HepG2 (cell line): ENCODE results near the gene RBBP8NL. TPM values are rescaled to one million over a fixed set of nuclear protein-coding genes. Genes with fewer than 3 reads are reported as not detected.

Experiments used
- FOXK2 ChIP-seq: fragments of 450-650 bp; IDR thresholded peaks from 2 replicates; pipeline ENCODE4 v1.6.1; 2016
- HINFP ChIP-seq: sonication (generic); formaldehyde crosslinking; IDR thresholded peaks from 2 replicates; pipeline ENCODE4 v1.4.0; 2020; ENCODE audit warnings: low read depth, mild to moderate bottlenecking, missing genetic modification reagents
- HMGXB3 ChIP-seq: sonication (generic); formaldehyde crosslinking; IDR thresholded peaks from 2 replicates; pipeline ENCODE4 v1.4.0; 2020; ENCODE audit warnings: missing genetic modification reagents, borderline replicate concordance
- MBD4 ChIP-seq: IDR thresholded peaks from 2 replicates; pipeline ENCODE4 v1.6.1; 2012; ENCODE audit warnings: low read length, inconsistent platforms, borderline replicate concordance
- SATB2 ChIP-seq: sonication (generic); formaldehyde crosslinking; IDR thresholded peaks from 2 replicates; pipeline ENCODE4 v1.5.0; 2020; ENCODE audit warnings: missing genetic modification reagents
- SNAPC4 ChIP-seq: sonication (generic); formaldehyde crosslinking; IDR thresholded peaks from 2 replicates; pipeline ENCODE4 v1.4.0; 2020; ENCODE audit warnings: mild to moderate bottlenecking, missing genetic modification reagents
- TOE1 ChIP-seq: sonication (generic); formaldehyde crosslinking; IDR thresholded peaks from 2 replicates; pipeline ENCODE4 v1.4.0; 2020; ENCODE audit warnings: mild to moderate bottlenecking, missing genetic modification reagents
- ZBTB39 ChIP-seq: sonication (generic); formaldehyde crosslinking; IDR thresholded peaks from 2 replicates; pipeline ENCODE4 v1.5.0; 2020; ENCODE audit warnings: missing genetic modification reagents
- ZFP36L2 ChIP-seq: sonication (generic); formaldehyde crosslinking; IDR thresholded peaks from 2 replicates; pipeline ENCODE4 v1.4.0; 2020; ENCODE audit warnings: missing genetic modification reagents
- ZNF33A ChIP-seq: sonication (generic); formaldehyde crosslinking; IDR thresholded peaks from 2 replicates; pipeline ENCODE4 v1.5.1; 2020; ENCODE audit warnings: missing genetic modification reagents, mild to moderate bottlenecking, moderate library complexity, borderline replicate concordance
- ZNF362 ChIP-seq: sonication (generic); formaldehyde crosslinking; IDR thresholded peaks from 2 replicates; pipeline ENCODE4 v1.4.0; 2020; ENCODE audit warnings: missing genetic modification reagents, mild to moderate bottlenecking, borderline replicate concordance
- ZNF615 ChIP-seq: sonication (generic); formaldehyde crosslinking; IDR thresholded peaks from 2 replicates; pipeline ENCODE4 v1.5.0; 2020; ENCODE audit warnings: mild to moderate bottlenecking, missing genetic modification reagents, borderline replicate concordance
- polyA plus RNA-seq, 8 experiments: library from polyadenylated mRNA; depleted of rRNA in 3 of 8; stranded (reverse) in 7 of 8; unstranded in 1 of 8; fragments of >200 nt; fragmentation: Illumina TruSeq in 4 of 8; extraction: Trizol in 4 of 8; gene quantifications; 2 replicates each; pipeline versions ENCODE4 v1.2.1 to v1.2.3, GENCODE V29; 2011 to 2016; ENCODE audit warnings: low read depth in 4 of 8, missing spikeins in 1 of 8, mixed read lengths in 1 of 8; ENCODE audit not compliant: insufficient read depth in 1 of 8
- total RNA-seq, 5 experiments: library from RNA; depleted of rRNA; stranded (reverse); fragments of >200 nt; fragmentation: Illumina TruSeq; extraction: Trizol; gene quantifications; 2 replicates each; pipeline ENCODE4 v1.2.3, GENCODE V29; 2016; ENCODE audit warnings: low read depth in 1 of 5

Gene RBBP8NL
- total and polyA plus RNA-seq, 2 of the 13 experiments (the other 11 are each of a cell fraction or from before 2014, with no cell fraction given): 0.69 to 0.86 TPM

- TF ChIP-seq ZNF615 (CRISPR knock-in tag) (no peak), HINFP (peak; percentile 48; the same call in 1 of the 2 replicates), HMGXB3 (CRISPR knock-in tag) (no peak), TOE1 (CRISPR knock-in tag) (no peak; the same call in 1 of the 2 replicates), ZFP36L2 (CRISPR knock-in tag) (no peak), SATB2 (no peak), ZNF362 (CRISPR knock-in tag) (0 out of 2 replicates have a peak, but pooled peaks have one; percentile 13), FOXK2 (no peak), SNAPC4 (CRISPR knock-in tag) (no peak), ZNF33A (CRISPR knock-in tag) (no peak), ZBTB39 (CRISPR knock-in tag) (no peak), MBD4 (no peak)
These were observed 17.2 kb downstream of the RBBP8NL start (continued) for GRCh38 chr20:62409931-62410745.
